Keratinocyte (primary cell): ENCODE measurements around the gene CFI. TPM values are rescaled to one million over a fixed set of nuclear protein-coding genes. Genes with fewer than 3 reads are reported as not detected.

ENCODE experiments used
- DNase-seq: peaks from one replicate; pipeline ENCODE4 v3.0.0-alpha.2; 2011; ENCODE audit warnings: low read depth, missing footprints, low spot score
- FAIRE-seq: peaks from 2 replicates; lab custom pipeline; 2011; peaks lifted over from hg19 to GRCh38; lab: Jason Lieb, UNC
- H2AFZ ChIP-seq: 2 replicates; pipeline ENCODE4 v1.6.0; 2012; ENCODE audit warnings: low read length, control low read depth, inconsistent platforms; ENCODE audit not compliant: control insufficient read depth
- H3K27ac ChIP-seq: 2 replicates; pipeline ENCODE4 v1.5.1; 2011; ENCODE audit warnings: low read length; ENCODE audit not compliant: control insufficient read depth, insufficient read depth
- H3K27me3 ChIP-seq: 3 replicates; pipeline ENCODE4 v1.6.0; 2011; ENCODE audit warnings: low read length; ENCODE audit not compliant: control insufficient read depth, insufficient read depth; ENCODE audit errors: extremely low read depth
- H3K36me3 ChIP-seq, 2 experiments: 2 replicates in 1 of 2; 3 replicates in 1 of 2; pipeline ENCODE4 v1.5.1; 2011; ENCODE audit warnings: low read length in 2 of 2, mild to moderate bottlenecking in 1 of 2; ENCODE audit not compliant: control insufficient read depth in 2 of 2, insufficient read depth in 2 of 2; ENCODE audit errors: extremely low read depth in 1 of 2
- H3K4me1 ChIP-seq: 3 replicates; pipeline ENCODE4 v1.5.1; 2011; ENCODE audit warnings: low read length; ENCODE audit not compliant: control insufficient read depth, insufficient read depth; ENCODE audit errors: extremely low read depth
- H3K4me2 ChIP-seq: 3 replicates; pipeline ENCODE4 v1.6.0; 2011; ENCODE audit warnings: low read depth, low read length; ENCODE audit not compliant: control insufficient read depth, insufficient read depth; ENCODE audit errors: extremely low read depth
- H3K4me3 ChIP-seq, 3 experiments: fragments of 200-600 bp in 1 of 3; sonication (generic) in 1 of 3; 2 replicates in 2 of 3; 3 replicates in 1 of 3; pipeline ENCODE4 v1.5.1; 2011 to 2016; ENCODE audit warnings: low read length in 3 of 3, mild to moderate bottlenecking in 3 of 3, control low read depth in 2 of 3, inconsistent platforms in 1 of 3, low read depth in 1 of 3, mixed read lengths in 1 of 3, mixed run types in 1 of 3, moderate library complexity in 1 of 3; ENCODE audit not compliant: control insufficient read depth in 2 of 3, insufficient read depth in 2 of 3; ENCODE audit errors: extremely low read depth in 1 of 3
- H3K79me2 ChIP-seq: 2 replicates; pipeline ENCODE4 v1.6.0; 2012; ENCODE audit warnings: low read length; ENCODE audit not compliant: control insufficient read depth, insufficient read depth
- H3K9ac ChIP-seq: 3 replicates; pipeline ENCODE4 v1.6.0; 2011; ENCODE audit warnings: low read length; ENCODE audit not compliant: control insufficient read depth, insufficient read depth; ENCODE audit errors: extremely low read depth
- H3K9me1 ChIP-seq: 3 replicates; pipeline ENCODE4 v1.6.0; 2011; ENCODE audit warnings: low read length; ENCODE audit not compliant: control insufficient read depth, insufficient read depth; ENCODE audit errors: extremely low read depth
- H3K9me3 ChIP-seq: 2 replicates; pipeline ENCODE4 v1.5.1; 2012; ENCODE audit warnings: low read depth, low read length; ENCODE audit not compliant: control insufficient read depth
- H4K20me1 ChIP-seq: 3 replicates; pipeline ENCODE4 v1.6.0; 2011; ENCODE audit warnings: low read length; ENCODE audit not compliant: control insufficient read depth, insufficient read depth; ENCODE audit errors: extremely low read depth
- EZH2 ChIP-seq: IDR thresholded peaks from one replicate; pipeline ENCODE4 v1.6.1; 2012; ENCODE audit warnings: inconsistent platforms, mild to moderate bottlenecking, low read length, moderate library complexity
- dilution Hi-C: fragments of 300-500 bp; cut with MboI; formaldehyde crosslinking; loops from one replicate; pipeline ENCODE4 v1.7.0; 2020; ENCODE audit warnings: low sequenced_read_pairs; ENCODE audit not compliant: extremely low pct_ligation_motif_present
- polyA plus RNA-seq, 5 experiments: library from polyadenylated mRNA; depleted of rRNA in 3 of 5; stranded (reverse) in 3 of 5; stranded (forward) in 1 of 5; unstranded in 1 of 5; fragments of >200 nt; gene quantifications; 1 replicate in 1 of 5; 2 replicates in 3 of 5; 3 replicates in 1 of 5; pipeline versions ENCODE4 v1.2.1 to v1.2.3, GENCODE V29; 2011 to 2012; ENCODE audit warnings: missing spikeins in 2 of 5, low read depth in 1 of 5, low replicate concordance in 1 of 5
- TF ChIP-seq, protein P1 (sequence below), 3 experiments: IDR thresholded peaks in 1 of 3; conservative IDR thresholded peaks in 1 of 3; optimal IDR thresholded peaks in 1 of 3; 2 replicates in 2 of 3; 3 replicates in 1 of 3; pipeline versions ENCODE3 to v1.5.1; 2011; ENCODE audit warnings: low read length in 3 of 3, mild to moderate bottlenecking in 3 of 3, moderate library complexity in 2 of 3, control low read depth in 1 of 3, inconsistent platforms in 1 of 3; ENCODE audit not compliant: insufficient read depth in 2 of 3; ENCODE audit errors: extremely low read depth in 1 of 3

The CFI gene
- polyA plus RNA-seq, 1 donor (not counting 4 experiments of a cell fraction or from before 2014, with no cell fraction given): not detected

DNA sequence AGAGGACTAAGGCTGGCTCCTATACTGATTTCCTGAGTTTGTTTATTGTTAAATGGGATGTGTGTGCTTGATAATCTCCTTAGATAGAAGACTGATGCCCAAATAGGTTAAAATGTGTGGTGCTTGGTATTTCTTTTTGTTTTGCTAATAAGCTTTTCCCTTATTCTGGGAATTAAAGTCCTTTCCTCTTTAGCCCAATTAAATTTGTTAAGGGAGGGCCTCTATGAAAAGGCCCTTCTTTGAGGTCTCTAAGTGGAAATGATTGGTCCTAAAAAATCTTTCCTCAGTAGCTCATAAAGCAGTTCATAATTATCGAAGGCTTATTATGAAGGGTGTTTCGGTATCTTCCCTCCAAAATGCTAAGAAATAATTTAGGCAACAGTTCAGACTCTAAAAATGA is 25.9 kb upstream of the CFI start, which contains the start of gene RRH:
Gene RRH, plus strand, starts transcription at position 301 of the 400 bp plus-strand sequence. Its CDS starts 56 bp downstream, at position 357.
- no peaks in the 10 kb centered on the region for H3K27me3 ChIP-seq
- H4K20me1 ChIP-seq: no peaks in the 10 kb centered on the region
- H2AFZ ChIP-seq: no peak within 1 kb of the TSS
- no peak for FAIRE-seq
- H3K27ac ChIP-seq: no peak within 1 kb of the TSS
- no peak within 1 kb of the TSS for H3K9ac ChIP-seq
- no peaks in the 10 kb centered on the region for H3K9me3 ChIP-seq
- H3K4me3 ChIP-seq: no peak within 1 kb of the TSS
- H3K9me1 ChIP-seq: no peaks in the 10 kb centered on the region
- DNase-seq: no peak
- TF ChIP-seq EZH2: no peak
- TF ChIP-seq, protein P1, sequence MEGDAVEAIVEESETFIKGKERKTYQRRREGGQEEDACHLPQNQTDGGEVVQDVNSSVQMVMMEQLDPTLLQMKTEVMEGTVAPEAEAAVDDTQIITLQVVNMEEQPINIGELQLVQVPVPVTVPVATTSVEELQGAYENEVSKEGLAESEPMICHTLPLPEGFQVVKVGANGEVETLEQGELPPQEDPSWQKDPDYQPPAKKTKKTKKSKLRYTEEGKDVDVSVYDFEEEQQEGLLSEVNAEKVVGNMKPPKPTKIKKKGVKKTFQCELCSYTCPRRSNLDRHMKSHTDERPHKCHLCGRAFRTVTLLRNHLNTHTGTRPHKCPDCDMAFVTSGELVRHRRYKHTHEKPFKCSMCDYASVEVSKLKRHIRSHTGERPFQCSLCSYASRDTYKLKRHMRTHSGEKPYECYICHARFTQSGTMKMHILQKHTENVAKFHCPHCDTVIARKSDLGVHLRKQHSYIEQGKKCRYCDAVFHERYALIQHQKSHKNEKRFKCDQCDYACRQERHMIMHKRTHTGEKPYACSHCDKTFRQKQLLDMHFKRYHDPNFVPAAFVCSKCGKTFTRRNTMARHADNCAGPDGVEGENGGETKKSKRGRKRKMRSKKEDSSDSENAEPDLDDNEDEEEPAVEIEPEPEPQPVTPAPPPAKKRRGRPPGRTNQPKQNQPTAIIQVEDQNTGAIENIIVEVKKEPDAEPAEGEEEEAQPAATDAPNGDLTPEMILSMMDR (optimal IDR thresholded peaks at IDR 0.05 in 1 of 3, IDR thresholded peaks at IDR 0.05 in 1 of 3, conservative IDR thresholded peaks at IDR 0.05 in 1 of 3; ENCODE audit: extremely low read depth in 1 of 3, insufficient read depth in 2 of 3, low read length in 3 of 3): no peak
- H3K79me2 ChIP-seq: no peaks in the 10 kb centered on the region
- peaks cover 2 to 6% of the 10 kb centered on the region in 2 experiments for H3K36me3 ChIP-seq
- no peak within 1 kb of the TSS for H3K4me2 ChIP-seq
- no peaks in the 10 kb centered on the region for H3K4me1 ChIP-seq
- dilution Hi-C loops: no loop called here

DNA sequence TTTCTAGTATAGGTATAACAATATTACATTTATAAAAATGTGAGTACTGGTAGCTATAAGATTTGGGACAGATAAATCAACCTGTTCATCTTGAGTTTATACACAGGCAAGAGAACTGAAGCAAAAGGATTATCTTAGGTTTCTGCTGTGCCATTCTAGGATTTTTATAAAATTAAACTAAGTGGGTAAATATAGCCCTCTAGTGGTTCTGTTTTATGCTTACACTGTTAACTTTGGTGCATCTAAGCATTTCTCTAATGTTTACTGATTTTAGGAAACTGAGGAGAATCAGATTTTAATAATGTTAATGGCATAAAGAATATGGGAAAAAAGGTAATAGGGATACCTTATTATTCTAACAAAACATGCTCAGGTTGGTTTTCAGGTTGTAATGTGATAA is 24.9 kb upstream of the CFI start:
- Histone ChIP-seq H4K20me1 (no peaks in the 10 kb centered on the region), H3K27me3 (no peaks in the 10 kb centered on the region), H3K36me3 (peaks cover 2 to 10% of the 10 kb centered on the region in 2 experiments), H3K9ac (no peak overlapping the region), H2AFZ (no peak overlapping the region), H3K27ac (no peak overlapping the region), H3K4me1 (no peaks in the 10 kb centered on the region), H3K4me2 (no peak overlapping the region), H3K9me3 (no peaks in the 10 kb centered on the region), H3K4me3 (no peak overlapping the region), H3K9me1 (no peaks in the 10 kb centered on the region), H3K79me2 (no peaks in the 10 kb centered on the region)
- no peak for DNase-seq
- no peak for TF ChIP-seq EZH2
- TF ChIP-seq, protein P1 (optimal IDR thresholded peaks at IDR 0.05 in 1 of 3, IDR thresholded peaks at IDR 0.05 in 1 of 3, conservative IDR thresholded peaks at IDR 0.05 in 1 of 3; ENCODE audit: extremely low read depth in 1 of 3, insufficient read depth in 2 of 3, low read length in 3 of 3): peak in 2 of 3 experiments; percentile 24 to 31
- dilution Hi-C loops: no loop called here
- no peak for FAIRE-seq
